Ishikawa (cell line): ENCODE measurements around the gene RAPGEF5.

Source experiments
- CEBPB ChIP-seq: IDR thresholded peaks from 2 replicates; pipeline ENCODE4 v1.6.1; 2012
- CREB1 ChIP-seq: IDR thresholded peaks from 2 replicates; pipeline ENCODE4 v1.6.1; 2012; ENCODE audit warnings: low read depth
- EGR1 ChIP-seq: IDR thresholded peaks from 2 replicates; pipeline ENCODE4 v1.6.1; 2012
- EP300 ChIP-seq: IDR thresholded peaks from 2 replicates; pipeline ENCODE4 v1.6.1; 2012; ENCODE audit warnings: borderline replicate concordance
- FOXM1 ChIP-seq: IDR thresholded peaks from 2 replicates; pipeline ENCODE4 v1.6.1; 2012; ENCODE audit warnings: low read depth, borderline replicate concordance
- MAX ChIP-seq: IDR thresholded peaks from 2 replicates; pipeline ENCODE4 v1.6.1; 2012
- NFIC ChIP-seq: IDR thresholded peaks from 2 replicates; pipeline ENCODE4 v1.6.1; 2012
- RAD21 ChIP-seq: IDR thresholded peaks from 2 replicates; pipeline ENCODE4 v1.6.1; 2012; ENCODE audit warnings: low read depth
- REST ChIP-seq: IDR thresholded peaks from 2 replicates; pipeline ENCODE4 v1.6.1; 2012; ENCODE audit warnings: low read depth, mild to moderate bottlenecking
- TAF1 ChIP-seq: IDR thresholded peaks from 2 replicates; pipeline ENCODE4 v1.6.1; 2012; ENCODE audit warnings: low read depth, mild to moderate bottlenecking
- TCF12 ChIP-seq: IDR thresholded peaks from 2 replicates; pipeline ENCODE4 v1.6.1; 2012; ENCODE audit warnings: low read depth
- TEAD4 ChIP-seq: IDR thresholded peaks from 2 replicates; pipeline ENCODE4 v1.6.1; 2012
- USF1 ChIP-seq: IDR thresholded peaks from 2 replicates; pipeline ENCODE4 v1.6.1; 2012
- YY1 ChIP-seq: IDR thresholded peaks from 2 replicates; pipeline ENCODE4 v1.6.1; 2012; ENCODE audit warnings: low read depth
- ZBTB7A ChIP-seq: IDR thresholded peaks from 2 replicates; pipeline ENCODE4 v1.6.1; 2012; ENCODE audit warnings: low read depth

The RAPGEF5 gene

GRCh38 chr7:22354462-22354861 lies 2.5 kb downstream of the RAPGEF5 start:
- TF ChIP-seq CEBPB, result no peak
- no peak for TF ChIP-seq TCF12
- no peak for TF ChIP-seq USF1
- no peak for TF ChIP-seq TEAD4
- TF ChIP-seq FOXM1, result no peak
- TF ChIP-seq ZBTB7A, result no peak

- TF ChIP-seq MAX (no peak), CEBPB (no peak), TCF12 (no peak)
Observed at GRCh38 chr7:22352887-22353286, 4.1 kb downstream of the RAPGEF5 start.

- TF ChIP-seq REST (no peak), MAX (no peak), FOXM1 (no peak), NFIC (no peak)
Observed at GRCh38 chr7:22351878-22352277, 5.1 kb downstream of the RAPGEF5 start.

GRCh38 chr7:22351329-22351692 lies 5.6 kb downstream of the RAPGEF5 start:
- TF ChIP-seq ZBTB7A, result no peak
- TF ChIP-seq NFIC, result no peak
- no peak for TF ChIP-seq CEBPB
- no peak for TF ChIP-seq EP300
- TF ChIP-seq RAD21, result no peak
- no peak for TF ChIP-seq TCF12
- TF ChIP-seq EGR1, result no peak
- TF ChIP-seq YY1, result no peak
- TF ChIP-seq FOXM1, result no peak
- no peak for TF ChIP-seq REST
- TF ChIP-seq TAF1, result no peak
- TF ChIP-seq CREB1, result no peak
- TF ChIP-seq TEAD4, result no peak
- TF ChIP-seq USF1, result no peak
- TF ChIP-seq MAX, result no peak

- TF ChIP-seq USF1, result no peak
- no peak for TF ChIP-seq CREB1
- no peak for TF ChIP-seq CEBPB
- TF ChIP-seq REST, result no peak
- TF ChIP-seq EP300, result no peak
- no peak for TF ChIP-seq EGR1
- no peak for TF ChIP-seq RAD21
- TF ChIP-seq TEAD4, result no peak
- no peak for TF ChIP-seq TCF12
- no peak for TF ChIP-seq FOXM1
- TF ChIP-seq TAF1, result no peak
- no peak for TF ChIP-seq ZBTB7A
- TF ChIP-seq MAX, result no peak
- TF ChIP-seq NFIC, result no peak
- TF ChIP-seq YY1, result no peak
Observed at GRCh38 chr7:22350466-22351328, 6.3 kb downstream of the RAPGEF5 start.
